Endothelial cell of umbilical vein (primary cell): ENCODE results near the gene NKX1-1. TPM values are rescaled to one million over a fixed set of nuclear protein-coding genes. Genes with fewer than 3 reads are reported as not detected.

ENCODE experiments used
- BruUV-seq: library from RNA; stranded (reverse); fragments of 400-500 nt; replicated peaks from 2 replicates; lab custom pipeline; 2021; lab: Mats Ljungman, UMichigan
- CTCF ChIA-PET: fragments of 300-600, 350-600 bp; sonication (Branson Sonifier 250); formaldehyde crosslinking; loops from one replicate; lab custom pipeline; 2021; ENCODE audit warnings: antibody characterized with exemption, inconsistent platforms; lab: Charles Lee
- POLR2A ChIA-PET: fragments of 300-600, 350-600 bp; sonication (Branson Sonifier 250); formaldehyde crosslinking; loops from one replicate; lab custom pipeline; 2021; ENCODE audit warnings: antibody characterized with exemption, inconsistent platforms; lab: Charles Lee
- DNase-seq: peaks from one replicate; pipeline ENCODE4 v3.0.0-alpha.2; 2011; ENCODE audit warnings: low read depth, low spot score
- FAIRE-seq: peaks from 2 replicates; lab custom pipeline; 2011; peaks lifted over from hg19 to GRCh38; lab: Jason Lieb, UNC
- H2AFZ ChIP-seq: 2 replicates; pipeline ENCODE4 v1.6.0; 2012; ENCODE audit warnings: low read depth, low read length, control low read depth, inconsistent platforms
- H3K27ac ChIP-seq: 2 replicates; pipeline ENCODE4 v1.5.1; 2011; ENCODE audit warnings: low read depth, mild to moderate bottlenecking, control low read depth, low read length, moderate library complexity; ENCODE audit not compliant: insufficient read depth
- H3K27me3 ChIP-seq, 2 experiments: 2 replicates each; pipeline versions ENCODE4 v1.6.0 to v1.6.1; 2011; ENCODE audit warnings: low read length in 2 of 2, mixed read lengths in 1 of 2; ENCODE audit not compliant: control insufficient read depth in 2 of 2, insufficient read depth in 2 of 2
- H3K36me3 ChIP-seq, 2 experiments: 2 replicates in 1 of 2; 3 replicates in 1 of 2; pipeline ENCODE4 v1.5.1; 2011; ENCODE audit warnings: low read length in 2 of 2, mild to moderate bottlenecking in 1 of 2, moderate library complexity in 1 of 2; ENCODE audit not compliant: control insufficient read depth in 2 of 2, insufficient read depth in 2 of 2; ENCODE audit errors: extremely low read depth in 1 of 2
- H3K4me1 ChIP-seq: 3 replicates; pipeline ENCODE4 v1.5.1; 2011; ENCODE audit warnings: mild to moderate bottlenecking, low read length; ENCODE audit not compliant: control insufficient read depth, insufficient read depth; ENCODE audit errors: extremely low read depth
- H3K4me2 ChIP-seq: 2 replicates; pipeline ENCODE4 v1.6.1; 2011; ENCODE audit warnings: low read length, control low read depth, mixed read lengths; ENCODE audit not compliant: insufficient read depth
- H3K4me3 ChIP-seq, 3 experiments: fragments of 200-600 bp in 1 of 3; sonication (generic), shearing (Covaris generic) in 1 of 3; replicated peaks in 1 of 3; 2 replicates each; pipeline ENCODE4 v1.5.1; 2011 to 2016; ENCODE audit warnings: control low read depth in 3 of 3, low read length in 3 of 3, mild to moderate bottlenecking in 2 of 3, inconsistent platforms in 1 of 3, low read depth in 1 of 3, moderate library complexity in 1 of 3; ENCODE audit not compliant: insufficient read depth in 1 of 3
- H3K79me2 ChIP-seq: 2 replicates; pipeline ENCODE4 v1.6.0; 2012; ENCODE audit warnings: low read length, inconsistent platforms; ENCODE audit not compliant: control insufficient read depth, insufficient read depth
- H3K9ac ChIP-seq: replicated peaks from 2 replicates; pipeline ENCODE3; 2011; ENCODE audit warnings: low read length, control low read depth; ENCODE audit not compliant: insufficient read depth; ENCODE audit errors: extremely low read depth
- H3K9me1 ChIP-seq: replicated peaks from 3 replicates; pipeline ENCODE4 v1.6.0; 2011; ENCODE audit warnings: mild to moderate bottlenecking, low read length; ENCODE audit not compliant: control insufficient read depth, insufficient read depth; ENCODE audit errors: extremely low read depth
- H3K9me3 ChIP-seq: replicated peaks from 2 replicates; pipeline ENCODE4 v1.5.1; 2012; ENCODE audit warnings: low read length, inconsistent platforms; ENCODE audit not compliant: control insufficient read depth, insufficient read depth
- H4K20me1 ChIP-seq: replicated peaks from 2 replicates; pipeline ENCODE3; 2011; ENCODE audit warnings: mild to moderate bottlenecking, low read length; ENCODE audit not compliant: control insufficient read depth, insufficient read depth; ENCODE audit errors: extremely low read depth
- CTCF ChIP-seq, 2 donors: IDR thresholded peaks; 1 replicate in 1 of 2; 2 replicates in 1 of 2; pipeline ENCODE4 v1.5.1; 2011; ENCODE audit warnings: low read length in 2 of 2, mild to moderate bottlenecking in 2 of 2, moderate library complexity in 2 of 2, control low read depth in 1 of 2, inconsistent platforms in 1 of 2, low read depth in 1 of 2; ENCODE audit not compliant: insufficient read depth in 1 of 2; ENCODE audit errors: extremely low read depth in 1 of 2
- EZH2 ChIP-seq: IDR thresholded peaks from 2 replicates; pipeline ENCODE4 v1.6.1; 2012; ENCODE audit warnings: borderline replicate concordance, low read depth, mild to moderate bottlenecking, moderate library complexity, low read length, inconsistent platforms; ENCODE audit not compliant: severe bottlenecking
- FOS ChIP-seq: IDR thresholded peaks from 2 replicates; pipeline ENCODE4 v1.6.1; 2011; ENCODE audit warnings: mild to moderate bottlenecking, low read length, moderate library complexity, borderline replicate concordance; ENCODE audit not compliant: insufficient read depth
- GATA2 ChIP-seq: IDR thresholded peaks from 2 replicates; pipeline ENCODE4 v1.7.0; 2011; ENCODE audit warnings: low read depth, mild to moderate bottlenecking, moderate library complexity, mixed read lengths, low read length; ENCODE audit not compliant: insufficient read length, insufficient read depth
- JUN ChIP-seq: IDR thresholded peaks from 2 replicates; pipeline ENCODE4 v1.6.1; 2011; ENCODE audit warnings: borderline replicate concordance, low read depth; ENCODE audit not compliant: insufficient read length, insufficient read depth
- MAX ChIP-seq: IDR thresholded peaks from 2 replicates; pipeline ENCODE4 v1.6.1; 2011; ENCODE audit not compliant: insufficient read depth, insufficient read length
- MYC ChIP-seq: IDR thresholded peaks from one replicate; pipeline ENCODE4 v1.6.1; 2011; ENCODE audit warnings: mild to moderate bottlenecking, low read depth, low read length
- POLR2A ChIP-seq: IDR thresholded peaks from 2 replicates; pipeline ENCODE4 v1.6.1; 2012; ENCODE audit warnings: low read depth, mild to moderate bottlenecking, control low read depth, low read length
- POLR2AphosphoS5 ChIP-seq: IDR thresholded peaks from 2 replicates; pipeline ENCODE4 v1.6.1; 2012; ENCODE audit warnings: low read depth, mild to moderate bottlenecking, control low read depth, low read length, moderate library complexity; ENCODE audit not compliant: insufficient read depth
- dilution Hi-C: fragments of 300-500 bp; cut with MboI; formaldehyde crosslinking; loops from one replicate; pipeline ENCODE4 v1.15.0; 2019; ENCODE audit warnings: low sequenced_read_pairs; ENCODE audit not compliant: extremely low pct_ligation_motif_present
- intact Hi-C: fragments of 100-400 bp; cut with micrococcal nuclease; formaldehyde crosslinking; loops from one replicate; pipeline ENCODE4 v1.10.0; 2022
- polyA plus RNA-seq, 4 experiments: library from polyadenylated mRNA; depleted of rRNA in 3 of 4; stranded (reverse) in 3 of 4; unstranded in 1 of 4; fragments of >200 nt; gene quantifications; 2 replicates each; pipeline versions ENCODE4 v1.2.1 to v1.2.3, GENCODE V29; 2011 to 2012; ENCODE audit warnings: missing spikeins in 1 of 4
- total RNA-seq: library from RNA; stranded (reverse); gene quantifications from 2 replicates; pipeline ENCODE4 v1.2.3, GENCODE V29; 2021

NKX1-1 gene
- total and polyA plus RNA-seq, 2 donors (not counting 3 experiments of a cell fraction or from before 2014, with no cell fraction given), result not detected

- intact Hi-C loops (no loop called here), dilution Hi-C loops (no loop called here)
- Histone ChIP-seq H3K27me3 (no peaks in the 10 kb centered on the region), H3K79me2 (no peaks in the 10 kb centered on the region), H3K9ac (no peak overlapping the region), H3K4me2 (no peak overlapping the region), H3K9me3 (no peaks in the 10 kb centered on the region), H3K4me1 (no peaks in the 10 kb centered on the region), H4K20me1 (no peaks in the 10 kb centered on the region), H3K4me3 (no peak overlapping the region), H3K27ac (no peak overlapping the region), H3K36me3 (no peaks in the 10 kb centered on the region), H3K9me1 (no peaks in the 10 kb centered on the region), H2AFZ (no peak overlapping the region)
- no peak for FAIRE-seq
- BruUV-seq, result no TSS peak
- CTCF ChIA-PET, result interaction anchor here (1.2 kb wide), 1 partner anchor 7 kb away, joined by 3 read pairs; no protein-coding TSS in a partner anchor
- no peak for DNase-seq
- TF ChIP-seq POLR2AphosphoS5 (no peak), MYC (no peak), GATA2 (no peak), FOS (no peak), JUN (no peak), CTCF (IDR thresholded peaks at IDR 0.05; ENCODE audit: extremely low read depth in 1 of 2, insufficient read depth in 1 of 2, low read depth in 1 of 2, low read length in 2 of 2) (no peak), EZH2 (no peak), POLR2A (no peak), MAX (no peak)
- POLR2A ChIA-PET, result no interaction called here
Measured at GRCh38 chr4:1361431-1361830, 44.8 kb downstream of the NKX1-1 start.
